NCI-H146 treated with DMSO at 0.1 percent for 48 hours (cell line): ENCODE measurements around the gene MAGEF1.
A peak's percentile ranks its signal among the peaks of the same experiment; 100 is the strongest.

Experiments used
- DNase-seq: peaks from one replicate; lab custom pipeline; 2025; ENCODE audit not compliant: unreplicated experiment; lab: John Stamatoyannopoulos, UW

MAGEF1 gene

GRCh38 chr3:184725176-184725719, 13.4 kb upstream of the MAGEF1 start:
- no peak for DNase-seq

DNA sequence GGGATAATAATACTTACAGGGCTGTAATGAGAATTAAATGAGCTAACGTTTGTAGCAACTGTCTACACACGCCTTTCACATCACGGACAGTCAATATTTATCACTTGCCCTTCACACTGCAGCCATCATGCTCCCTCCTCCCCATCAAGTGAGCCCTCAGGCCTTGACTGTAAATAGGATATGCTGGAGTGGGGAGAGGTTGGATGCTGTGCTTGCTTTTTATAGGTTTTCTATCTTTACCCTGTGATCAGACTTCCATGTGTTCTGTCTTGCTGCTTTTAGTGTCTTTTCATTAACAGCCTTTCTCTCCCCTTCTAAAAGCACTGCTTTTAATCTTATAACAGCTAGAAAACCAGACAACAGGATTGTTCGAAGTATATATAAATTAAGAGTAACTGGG, 12.8 kb upstream of the MAGEF1 start:
- no peak for DNase-seq

DNA sequence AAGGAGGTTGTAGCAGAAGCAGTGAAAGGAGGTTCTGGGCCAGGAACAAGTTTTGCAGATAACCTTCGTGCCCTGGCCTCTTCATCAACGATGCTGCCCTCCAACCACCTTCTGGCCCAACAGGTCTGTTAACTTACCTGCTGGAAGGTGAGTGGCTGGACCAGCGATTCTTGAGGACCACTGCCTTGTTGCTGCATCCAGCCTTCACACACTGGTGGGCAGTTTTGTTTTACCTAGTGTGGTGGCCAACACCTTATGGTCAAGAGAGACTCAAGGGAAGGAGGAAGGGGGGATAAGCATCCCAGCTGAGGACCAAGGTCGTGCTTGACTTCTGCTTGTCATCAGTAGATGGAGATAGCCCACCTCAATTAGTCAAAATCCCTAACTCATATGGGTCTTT, 7.8 kb upstream of the MAGEF1 start:
- no peak for DNase-seq

DNA sequence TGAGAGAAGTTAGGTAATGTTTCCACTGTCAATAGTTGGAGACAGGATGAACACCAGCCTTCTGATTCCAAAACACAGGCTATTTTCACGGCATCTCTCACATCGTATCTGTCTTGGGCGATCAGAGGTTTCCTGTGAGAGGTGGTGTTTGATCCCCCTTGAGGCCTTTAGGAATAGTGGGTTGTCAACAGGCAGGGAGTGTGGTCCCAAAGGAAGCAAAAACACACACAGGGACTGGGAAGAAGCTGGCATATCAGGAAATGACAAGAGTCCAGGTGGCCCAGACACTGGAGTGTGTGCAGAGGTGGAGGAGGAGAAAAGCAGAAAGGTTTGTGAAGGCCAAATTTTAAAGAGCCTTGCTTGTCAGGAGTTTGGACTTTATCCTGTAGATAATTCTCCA, 6.6 kb upstream of the MAGEF1 start:
- no peak for DNase-seq

- no peak for DNase-seq
Measured at GRCh38 chr3:184717399-184717983, 5.6 kb upstream of the MAGEF1 start.

- DNase-seq: no peak
Measured at GRCh38 chr3:184716622-184717398, 4.9 kb upstream of the MAGEF1 start.

GRCh38 chr3:184715943-184716621, 4.2 kb upstream of the MAGEF1 start:
- DNase-seq: no peak

GRCh38 chr3:184713521-184713920, 1.7 kb upstream of the MAGEF1 start:
- no peak for DNase-seq

DNA sequence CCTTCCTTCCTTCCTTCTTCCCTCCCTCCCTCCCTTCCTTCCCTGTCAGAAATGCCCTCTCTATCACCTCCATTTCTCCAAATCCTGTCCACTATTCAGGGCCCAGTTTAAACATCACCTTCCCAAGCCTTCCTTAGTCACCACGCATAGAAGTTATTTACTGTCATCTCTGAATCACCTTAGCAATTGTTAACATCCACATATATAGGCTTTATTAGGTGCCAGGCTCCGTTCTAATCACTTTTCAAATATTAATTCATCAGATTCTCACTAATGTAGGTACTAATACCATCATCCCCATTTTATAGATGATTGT, 1.1 kb upstream of the MAGEF1 start:
- DNase-seq: no peak

- no peak for DNase-seq
Measured at GRCh38 chr3:184712248-184713039, 580 bp upstream of the MAGEF1 start.

GRCh38 chr3:184710870-184711492, 883 bp downstream of the MAGEF1 start:
- DNase-seq: peak; percentile 61

GRCh38 chr3:184703657-184704056, 8.2 kb downstream of the MAGEF1 start:
- no peak for DNase-seq

DNA sequence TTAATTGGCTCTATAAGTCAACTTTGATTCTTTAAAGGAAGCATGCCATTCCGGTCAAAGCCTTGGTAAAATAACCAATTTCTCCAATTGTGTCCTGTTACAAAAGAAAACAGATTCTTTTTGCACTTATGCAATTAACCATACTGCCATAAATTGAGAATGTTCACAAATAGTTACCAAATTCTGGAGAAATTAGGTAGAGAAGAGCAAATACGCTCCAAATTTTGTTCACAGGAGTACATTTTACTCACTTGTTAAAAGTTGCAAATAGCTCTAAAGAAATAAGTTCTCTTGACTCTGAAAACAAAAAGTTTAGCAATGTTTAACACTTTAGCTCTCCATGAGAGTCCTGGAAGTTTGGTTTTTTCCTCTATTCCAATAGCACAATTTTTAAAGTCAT, 11.1 kb downstream of the MAGEF1 start:
- no peak for DNase-seq

GRCh38 chr3:184697845-184698244, 14.0 kb downstream of the MAGEF1 start:
- no peak for DNase-seq

DNA sequence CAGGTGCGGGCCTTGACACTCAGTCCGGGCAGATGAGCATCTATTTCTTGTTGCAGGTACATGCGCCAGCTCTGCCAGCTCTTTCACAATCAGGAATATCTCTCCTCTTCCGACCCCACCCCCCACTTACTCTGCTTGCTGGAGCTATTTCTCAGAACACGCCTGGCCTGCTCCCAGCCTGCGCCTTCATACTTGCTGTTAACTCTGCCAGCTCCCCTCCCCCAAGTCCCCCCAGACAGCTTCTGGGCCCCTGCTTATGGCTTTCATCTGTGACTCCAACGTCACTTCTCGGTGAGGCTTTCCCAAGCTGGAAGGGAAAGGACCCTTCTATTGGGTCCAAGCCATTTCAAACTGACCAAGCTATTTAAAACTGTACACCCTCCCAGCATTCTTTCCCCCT, 15.2 kb downstream of the MAGEF1 start:
- DNase-seq: no peak

DNA sequence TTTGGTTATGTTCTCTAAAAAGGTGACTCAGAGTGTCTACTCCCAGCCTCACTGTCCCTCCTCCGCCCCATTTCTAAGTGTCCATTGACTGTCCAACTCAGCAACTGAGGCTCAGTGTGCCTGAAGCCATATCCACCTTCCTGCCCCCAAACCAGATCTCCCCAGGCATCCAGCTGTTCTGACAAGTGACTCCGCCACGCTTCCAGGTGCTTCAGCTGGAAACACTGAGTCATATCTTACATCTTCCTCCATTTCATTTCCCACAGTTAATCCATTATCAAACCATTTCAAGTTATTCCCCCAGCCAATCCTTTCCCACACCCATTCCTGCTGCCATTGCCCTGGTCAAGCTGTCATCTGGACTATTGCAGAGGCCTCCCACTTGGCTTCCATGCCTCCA, 17.1 kb downstream of the MAGEF1 start:
- no peak for DNase-seq

DNA sequence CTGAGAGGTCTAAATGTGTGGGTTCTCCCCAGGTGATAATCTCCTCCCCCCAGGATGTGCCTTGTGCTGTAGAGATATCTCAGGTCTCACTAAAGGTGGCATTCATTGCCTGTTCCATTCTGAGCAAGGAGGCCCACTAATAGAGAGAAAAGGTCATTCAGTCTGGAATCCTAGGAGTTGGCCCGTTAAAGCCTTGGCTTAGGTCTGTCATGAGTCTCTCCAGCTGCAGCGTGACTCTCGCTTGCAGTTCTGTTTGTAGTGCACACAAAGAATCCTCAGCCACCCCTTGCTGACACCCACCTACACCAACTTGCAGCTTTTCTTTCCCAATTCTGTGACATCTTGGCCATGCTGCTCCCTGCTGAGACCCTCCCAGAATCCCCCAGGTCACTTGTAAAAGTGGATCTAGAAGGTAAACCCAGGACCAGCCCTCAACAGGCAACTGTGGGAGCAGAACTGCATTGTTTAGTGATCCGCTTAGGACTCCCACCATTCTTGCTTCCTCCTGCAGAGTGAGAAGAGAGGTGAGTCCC, 17.7 kb downstream of the MAGEF1 start:
- no peak for DNase-seq

DNA sequence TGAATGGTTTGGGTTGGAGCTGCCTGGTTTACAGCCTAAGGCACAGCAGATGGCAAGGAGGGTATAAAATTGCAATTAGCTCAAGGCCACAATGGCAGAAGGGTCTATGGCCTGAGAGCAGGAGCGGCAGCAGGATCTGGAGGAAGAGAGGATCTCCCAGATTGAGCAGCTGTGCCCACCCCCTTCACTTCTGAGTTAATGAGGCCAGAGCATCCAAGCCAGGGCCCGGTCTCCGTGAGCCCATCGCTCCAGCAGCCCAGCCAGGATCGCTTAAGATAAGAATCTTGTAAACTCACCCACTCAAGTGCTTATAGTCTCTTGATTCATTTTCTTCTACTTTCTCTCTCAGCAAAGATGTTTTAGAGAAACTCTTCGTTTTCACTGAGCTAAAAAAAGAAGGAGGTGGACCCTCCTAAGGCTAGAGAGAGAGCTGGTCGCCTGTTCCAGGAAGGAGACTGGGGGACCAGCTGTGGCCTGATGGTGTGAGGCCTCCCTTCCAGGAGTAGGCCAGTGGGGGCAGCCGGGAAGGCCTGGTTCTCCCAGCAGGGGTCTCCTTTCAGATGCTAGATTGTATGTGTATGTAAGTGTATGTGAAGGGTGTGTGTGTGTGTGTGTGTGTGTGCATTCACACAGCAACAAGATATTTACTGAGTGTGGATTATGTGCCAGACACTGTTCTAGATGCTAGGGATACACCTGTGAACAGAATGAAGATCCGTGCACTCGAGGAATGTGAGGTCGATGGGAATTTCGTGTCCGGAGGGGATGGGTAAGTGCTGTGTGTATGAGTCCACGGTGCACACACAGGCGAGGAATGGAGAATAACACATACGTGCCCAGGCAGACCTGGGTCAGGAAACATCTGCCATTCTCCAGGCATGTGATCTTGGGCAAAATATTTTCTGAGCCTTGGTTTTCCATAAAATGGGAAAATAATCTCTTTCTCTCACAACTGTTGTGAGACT, 18.6 kb downstream of the MAGEF1 start:
- no peak for DNase-seq

DNA sequence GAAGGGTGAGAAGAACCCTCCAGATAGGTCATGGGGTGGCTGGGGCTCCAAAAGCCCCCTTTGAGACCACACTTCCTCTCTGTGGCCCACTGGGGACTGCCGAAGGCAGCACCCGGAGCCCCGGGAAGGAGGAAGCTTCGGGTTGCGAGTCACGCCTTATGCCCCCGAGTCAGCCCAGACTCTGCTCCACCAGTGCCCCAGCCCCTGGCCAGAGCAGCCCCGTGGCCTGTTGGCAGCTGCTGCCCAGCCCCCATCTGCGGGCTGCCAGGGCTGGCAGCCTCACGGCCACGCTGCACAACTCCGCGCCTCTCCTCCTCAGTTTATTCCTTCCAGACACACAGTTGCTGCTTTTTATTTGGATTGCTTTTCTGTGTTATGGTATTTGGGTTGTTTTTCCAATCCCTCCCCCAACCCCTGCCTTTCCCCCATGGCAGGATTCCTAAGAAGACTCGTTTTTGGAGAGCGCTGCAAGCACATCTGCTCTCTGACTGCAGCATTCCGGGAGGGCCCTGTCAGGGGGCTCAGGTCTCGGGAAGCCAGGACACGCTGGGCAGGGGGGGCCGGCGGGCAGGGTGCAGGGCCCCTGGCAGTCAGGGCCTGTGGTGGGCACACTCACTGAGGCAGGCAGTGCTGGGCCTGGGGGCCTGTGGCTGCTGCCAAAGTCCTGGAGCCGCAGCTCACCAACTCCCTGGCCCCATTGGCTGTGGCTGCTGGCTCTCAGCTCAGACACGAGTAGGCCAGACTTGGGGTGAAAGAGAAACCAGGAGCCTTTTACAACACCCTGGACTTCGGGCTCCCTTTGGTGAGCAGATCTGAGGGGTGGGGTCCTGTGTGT, 20.2 kb downstream of the MAGEF1 start:
- DNase-seq: no peak
